Testis (tissue), 5 donors: ENCODE data around the gene LTA4H. TPM values are rescaled to one million over a fixed set of nuclear protein-coding genes. Genes with fewer than 3 reads are reported as not detected.

Source experiments
- DNase-seq: peaks from one replicate; pipeline ENCODE4 v3.0.0-alpha.2; 2019
- H3K27ac ChIP-seq, 2 donors: fragments of 200-600 bp; sonication (generic); one replicate each; pipeline ENCODE4 v1.5.1; 2019
- H3K27me3 ChIP-seq: fragments of 200-600 bp; sonication (generic); one replicate; pipeline ENCODE4 v1.5.1; 2019
- H3K36me3 ChIP-seq: fragments of 200-600 bp; sonication (generic); one replicate; pipeline ENCODE4 v1.5.1; 2017; ENCODE audit warnings: low read depth; ENCODE audit errors: missing control alignments
- H3K4me1 ChIP-seq: fragments of 200-600 bp; sonication (generic); one replicate; pipeline ENCODE4 v1.5.1; 2019
- H3K4me3 ChIP-seq, 2 donors: fragments of 200-600 bp; sonication (generic); one replicate each; pipeline ENCODE4 v1.5.1; 2017 to 2019
- H3K9me3 ChIP-seq: fragments of 200-600 bp; sonication (generic); one replicate; pipeline ENCODE4 v1.5.1; 2017
- CTCF ChIP-seq, 3 experiments: fragments of 450-650 bp in 2 of 3; fragments of 200-600 bp in 1 of 3; sonication (generic) in 1 of 3; IDR thresholded peaks; one replicate each; pipeline ENCODE4 v1.5.1; 2016 to 2019; ENCODE audit warnings: antibody characterized with exemption in 3 of 3, mild to moderate bottlenecking in 2 of 3, moderate library complexity in 1 of 3
- POLR2A ChIP-seq: fragments of 450-650 bp; IDR thresholded peaks from one replicate; pipeline ENCODE4 v1.6.1; 2017; ENCODE audit warnings: antibody characterized with exemption, mild to moderate bottlenecking, moderate library complexity
- WGBS, 2 donors: methylation state at CpG; one replicate each; pipeline ENCODE4 v1.1.5; 2018; 5-methylcytosine and 5-hydroxymethylcytosine counted together
- intact Hi-C: fragments of 100-400 bp; cut with DNase I; formaldehyde crosslinking; loops from one replicate; pipeline ENCODE4 v1.15.1; 2023; ENCODE audit warnings: low total_unique reads
- long read RNA-seq, 2 donors: transcript quantifications; one replicate each; lab custom pipeline, GENCODE V29; 2026
- polyA plus RNA-seq: library from polyadenylated mRNA; stranded (reverse); fragments of 350-450 nt; fragmentation: Illumina TruSeq; extraction: RNeasy Lipid Tissue Mini Kit (QIAGEN cat#74804); gene quantifications from one replicate; pipeline ENCODE4 v1.2.3, GENCODE V29; 2014; ENCODE audit warnings: low read depth, low replicate concordance; ENCODE audit not compliant: insufficient read depth
- total RNA-seq, 2 donors: library from RNA; depleted of rRNA; stranded (reverse); fragments of >200 nt; gene quantifications; one replicate each; pipeline ENCODE4 v1.2.3, GENCODE V29; 2016

Gene LTA4H
- total RNA-seq (10 to 100 TPM; 41.5 to 44.4 TPM), polyA plus RNA-seq (62.5 TPM)
- long read RNA-seq, donor 1, transcript LTA4H-201 (19 exons, 2,139 nt), result major isoform, 12 of 18 reads
- long read RNA-seq, donor 1, partial matches to known transcripts, result 0 of 18 reads
- long read RNA-seq, donor 1, other reads (novel, unspliced or antisense), result 6 of 18 reads
- long read RNA-seq, donor 2, transcript LTA4H-201 (19 exons, 2,139 nt), result major isoform, 8 of 20 reads
- long read RNA-seq, donor 2, partial matches to known transcripts, result 7 of 20 reads
- long read RNA-seq, donor 2, other reads (novel, unspliced or antisense), result 5 of 20 reads

GRCh38 chr12:96035283-96036236 is at the start of gene LTA4H:
LTA4H (minus strand) TSS chr12:96035587; CDS start chr12:96035519, 68 bp downstream.
- H3K36me3 ChIP-seq, result no peaks in the 10 kb centered on the region
- no peaks in the 10 kb centered on the region for H3K9me3 ChIP-seq
- 0 to 1% methylated on average over 55 of the region's 55 CpGs for WGBS, 2 donors
- no peaks in the 10 kb centered on the region for H3K27me3 ChIP-seq
- DNase-seq, result peak; percentile 99
- intact Hi-C loops, result no loop called here
- H3K27ac ChIP-seq, result peak within 1 kb of the TSS; percentile 67 to 83
- peaks cover 11% of the 10 kb centered on the region for H3K4me1 ChIP-seq
- TF ChIP-seq CTCF (IDR thresholded peaks at IDR 0.05) (no peak), POLR2A (peak; percentile 62)
- peak within 1 kb of the TSS; percentile 96 for H3K4me3 ChIP-seq

- Histone ChIP-seq H3K27me3 (no peaks in the 10 kb centered on the region), H3K9me3 (no peaks in the 10 kb centered on the region), H3K4me1 (no peaks in the 10 kb centered on the region), H3K4me3 (no peak overlapping the region), H3K27ac (no peak overlapping the region), H3K36me3 (no peaks in the 10 kb centered on the region)
- TF ChIP-seq CTCF (IDR thresholded peaks at IDR 0.05), result no peak
- TF ChIP-seq POLR2A, result no peak
- no peak for DNase-seq
- WGBS, 2 donors, result 94% methylated on average over 2 of the region's 2 CpGs
- intact Hi-C loops, result no loop called here
Measured at GRCh38 chr12:96084624-96085023, 49.2 kb upstream of the LTA4H start.

- H3K27me3 ChIP-seq, result no peaks in the 10 kb centered on the region
- H3K4me1 ChIP-seq, result no peaks in the 10 kb centered on the region
- no peak for DNase-seq
- H3K9me3 ChIP-seq, result no peaks in the 10 kb centered on the region
- H3K36me3 ChIP-seq, result no peaks in the 10 kb centered on the region
- intact Hi-C loops, result no loop called here
- TF ChIP-seq CTCF (IDR thresholded peaks at IDR 0.05) (no peak), POLR2A (no peak)
- no peak overlapping the region for H3K27ac ChIP-seq
- WGBS, 2 donors, result 92 to 93% methylated on average over 9 of the region's 9 CpGs
- H3K4me3 ChIP-seq, result no peak overlapping the region
Measured at GRCh38 chr12:96083020-96083719, 47.8 kb upstream of the LTA4H start.

- H3K27ac ChIP-seq, result no peak overlapping the region
- no peak for DNase-seq
- H3K4me3 ChIP-seq, result no peak overlapping the region
- intact Hi-C loops, result no loop called here
- H3K27me3 ChIP-seq, result no peaks in the 10 kb centered on the region
- no peaks in the 10 kb centered on the region for H3K4me1 ChIP-seq
- H3K9me3 ChIP-seq, result no peaks in the 10 kb centered on the region
- WGBS, 2 donors, result 73 to 80% methylated on average over 3 of the region's 3 CpGs
- TF ChIP-seq POLR2A (no peak), CTCF (IDR thresholded peaks at IDR 0.05) (no peak)
- no peaks in the 10 kb centered on the region for H3K36me3 ChIP-seq
Measured at GRCh38 chr12:96081596-96081995, 46.2 kb upstream of the LTA4H start.
